Astrocyte (in vitro differentiated cells and primary cell): ENCODE results near the gene MN1.

Experiments
- EZH2 ChIP-seq: IDR thresholded peaks from 2 replicates; pipeline ENCODE4 v1.6.1; 2012; ENCODE audit warnings: mild to moderate bottlenecking, low read length, inconsistent platforms; ENCODE audit not compliant: insufficient read depth
- TF ChIP-seq, protein P1 (sequence below): IDR thresholded peaks from 2 replicates; pipeline ENCODE4 v1.5.1; 2011; ENCODE audit warnings: low read depth, mild to moderate bottlenecking, inconsistent platforms, low read length, moderate library complexity; ENCODE audit not compliant: insufficient read depth

DNA sequence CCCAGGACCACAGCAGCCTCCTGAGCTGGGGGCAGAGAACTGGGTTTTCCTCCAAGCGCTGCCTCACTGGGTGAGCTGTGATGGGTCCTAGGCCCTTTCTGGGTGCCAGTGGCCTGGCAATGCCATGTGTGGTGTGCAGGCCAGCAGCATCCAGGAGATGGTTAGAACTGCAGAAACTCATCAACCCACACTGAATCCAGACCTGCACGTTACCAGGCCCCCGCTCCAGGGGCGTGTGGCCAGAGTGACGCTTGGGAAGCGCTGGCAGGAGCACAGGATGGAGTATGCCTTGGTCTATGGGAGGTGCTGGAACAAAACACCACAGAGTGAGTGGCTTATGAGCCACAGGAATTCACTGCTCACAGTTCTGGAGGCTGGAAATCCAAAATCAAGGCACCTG is 97.0 kb downstream of the MN1 start:
- TF ChIP-seq, protein P1, sequence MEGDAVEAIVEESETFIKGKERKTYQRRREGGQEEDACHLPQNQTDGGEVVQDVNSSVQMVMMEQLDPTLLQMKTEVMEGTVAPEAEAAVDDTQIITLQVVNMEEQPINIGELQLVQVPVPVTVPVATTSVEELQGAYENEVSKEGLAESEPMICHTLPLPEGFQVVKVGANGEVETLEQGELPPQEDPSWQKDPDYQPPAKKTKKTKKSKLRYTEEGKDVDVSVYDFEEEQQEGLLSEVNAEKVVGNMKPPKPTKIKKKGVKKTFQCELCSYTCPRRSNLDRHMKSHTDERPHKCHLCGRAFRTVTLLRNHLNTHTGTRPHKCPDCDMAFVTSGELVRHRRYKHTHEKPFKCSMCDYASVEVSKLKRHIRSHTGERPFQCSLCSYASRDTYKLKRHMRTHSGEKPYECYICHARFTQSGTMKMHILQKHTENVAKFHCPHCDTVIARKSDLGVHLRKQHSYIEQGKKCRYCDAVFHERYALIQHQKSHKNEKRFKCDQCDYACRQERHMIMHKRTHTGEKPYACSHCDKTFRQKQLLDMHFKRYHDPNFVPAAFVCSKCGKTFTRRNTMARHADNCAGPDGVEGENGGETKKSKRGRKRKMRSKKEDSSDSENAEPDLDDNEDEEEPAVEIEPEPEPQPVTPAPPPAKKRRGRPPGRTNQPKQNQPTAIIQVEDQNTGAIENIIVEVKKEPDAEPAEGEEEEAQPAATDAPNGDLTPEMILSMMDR, result no peak
- no peak for TF ChIP-seq EZH2
